Measurements from ENCODE around the gene LRG1. TPM values are rescaled to one million over a fixed set of nuclear protein-coding genes. Genes with fewer than 3 reads are reported as not detected.

LRG1 gene
- total RNA-seq, 1 donor = not detected

DNA sequence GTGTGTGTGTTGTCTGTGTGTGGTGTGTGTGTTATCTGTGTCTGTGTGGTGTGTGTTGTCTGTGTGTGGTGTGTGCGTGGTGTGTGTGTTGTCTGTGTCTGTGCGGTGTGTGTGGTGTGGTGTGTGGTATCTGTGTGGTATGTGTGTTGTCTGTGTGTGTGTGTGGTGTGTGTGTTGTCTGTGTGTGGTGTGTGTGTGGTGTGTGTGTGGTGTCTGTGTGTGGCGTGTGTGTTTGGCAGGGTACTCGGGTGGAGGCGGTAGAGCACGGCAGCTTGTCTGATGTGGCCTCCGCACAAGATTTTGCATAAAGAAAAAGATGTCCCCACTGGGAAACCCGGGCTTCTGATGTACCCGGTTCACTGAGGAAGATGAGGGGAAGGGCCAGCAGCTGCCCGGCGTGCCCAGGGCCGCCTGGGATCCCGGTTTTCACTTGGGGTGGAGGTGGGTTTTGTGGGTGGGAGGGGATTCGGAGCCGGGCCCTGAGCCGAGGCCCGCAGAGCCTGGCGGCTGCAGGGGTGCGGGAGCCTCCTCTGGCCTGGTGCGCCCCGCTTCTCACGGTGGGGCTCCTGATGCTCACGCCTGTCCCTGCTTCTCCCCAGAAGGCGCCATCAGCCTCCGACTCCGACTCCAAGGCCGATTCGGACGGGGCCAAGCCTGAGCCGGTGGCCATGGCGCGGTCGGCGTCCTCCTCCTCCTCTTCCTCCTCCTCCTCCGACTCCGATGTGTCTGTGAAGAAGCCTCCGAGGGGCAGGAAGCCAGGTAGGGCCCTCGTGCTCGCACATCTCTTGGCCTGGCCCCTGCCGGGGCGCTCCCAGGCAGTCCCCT lies 46.5 kb downstream of the LRG1 start:
- Histone ChIP-seq H3K4me3 (ENCODE audit: insufficient read depth, low read length) (no peak overlapping the region), H3K9me3 (ENCODE audit: low read depth, low read length) (no peaks in the 10 kb centered on the region), H3K4me2 (ENCODE audit: insufficient read depth, low read length) (no peak overlapping the region), H2AFZ (ENCODE audit: low read length) (no peak overlapping the region), H3K27ac (ENCODE audit: low read depth, low read length) (no peak overlapping the region), H3K4me1 (ENCODE audit: insufficient read depth, low read length) (no peaks in the 10 kb centered on the region), H3K27me3 (ENCODE audit: insufficient read depth, low read length) (no peaks in the 10 kb centered on the region), H3K79me2 (ENCODE audit: insufficient read depth, low read length) (no peaks in the 10 kb centered on the region), H4K20me1 (ENCODE audit: insufficient read depth, low read length) (peaks cover 4% of the 10 kb centered on the region), H3K36me3 (ENCODE audit: insufficient read depth, low read length) (peaks cover 49% of the 10 kb centered on the region)
- TF ChIP-seq, protein P1, sequence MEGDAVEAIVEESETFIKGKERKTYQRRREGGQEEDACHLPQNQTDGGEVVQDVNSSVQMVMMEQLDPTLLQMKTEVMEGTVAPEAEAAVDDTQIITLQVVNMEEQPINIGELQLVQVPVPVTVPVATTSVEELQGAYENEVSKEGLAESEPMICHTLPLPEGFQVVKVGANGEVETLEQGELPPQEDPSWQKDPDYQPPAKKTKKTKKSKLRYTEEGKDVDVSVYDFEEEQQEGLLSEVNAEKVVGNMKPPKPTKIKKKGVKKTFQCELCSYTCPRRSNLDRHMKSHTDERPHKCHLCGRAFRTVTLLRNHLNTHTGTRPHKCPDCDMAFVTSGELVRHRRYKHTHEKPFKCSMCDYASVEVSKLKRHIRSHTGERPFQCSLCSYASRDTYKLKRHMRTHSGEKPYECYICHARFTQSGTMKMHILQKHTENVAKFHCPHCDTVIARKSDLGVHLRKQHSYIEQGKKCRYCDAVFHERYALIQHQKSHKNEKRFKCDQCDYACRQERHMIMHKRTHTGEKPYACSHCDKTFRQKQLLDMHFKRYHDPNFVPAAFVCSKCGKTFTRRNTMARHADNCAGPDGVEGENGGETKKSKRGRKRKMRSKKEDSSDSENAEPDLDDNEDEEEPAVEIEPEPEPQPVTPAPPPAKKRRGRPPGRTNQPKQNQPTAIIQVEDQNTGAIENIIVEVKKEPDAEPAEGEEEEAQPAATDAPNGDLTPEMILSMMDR (IDR thresholded peaks at IDR 0.05; ENCODE audit: extremely low read depth, low read depth, low read length) = no peak
- peak; percentile 78 for DNase-seq (ENCODE audit: insufficient read length, low spot score, missing footprints)

DNA sequence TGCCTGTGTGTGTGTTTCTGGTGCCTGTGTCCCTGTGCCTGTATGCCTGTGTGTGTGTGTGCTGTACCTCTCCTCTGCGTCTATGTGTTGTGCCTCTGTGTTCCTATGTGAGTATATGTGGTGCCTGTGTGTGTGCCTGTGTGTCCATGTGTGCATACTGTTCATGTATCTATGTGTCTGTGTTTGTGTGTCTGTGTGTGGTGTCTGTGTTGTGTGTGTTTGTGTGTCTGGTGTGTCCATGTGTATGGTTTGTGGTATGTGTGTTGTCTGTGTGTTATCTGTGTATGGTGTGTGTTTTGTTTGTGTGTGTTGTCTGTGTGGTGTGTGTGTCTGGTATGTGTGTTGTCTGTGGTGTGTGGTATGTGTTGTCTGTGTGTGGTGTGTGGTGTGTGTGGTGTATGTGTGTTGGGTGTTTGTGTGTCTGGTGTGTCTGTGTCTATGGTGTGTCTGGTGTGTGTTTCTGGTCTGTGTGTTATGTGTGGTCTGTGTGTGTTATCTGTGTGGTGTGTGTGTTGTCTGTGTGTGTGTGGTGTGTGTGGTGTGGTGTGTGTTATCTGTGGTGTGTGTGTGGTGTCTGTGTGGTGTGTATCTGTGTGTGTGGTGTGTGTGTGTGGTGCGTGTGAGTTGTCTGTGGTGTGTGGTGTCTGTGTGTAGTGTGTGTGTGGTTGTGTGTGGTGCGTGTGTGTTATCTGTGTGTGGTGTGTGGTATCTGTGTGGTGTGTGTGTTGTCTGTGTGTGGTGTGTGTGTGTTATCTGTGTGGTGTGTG lies 47.3 kb downstream of the LRG1 start:
- H3K79me2 ChIP-seq (ENCODE audit: insufficient read depth, low read length) = no peaks in the 10 kb centered on the region
- no peak overlapping the region for H3K4me3 ChIP-seq (ENCODE audit: insufficient read depth, low read length)
- peaks cover 48% of the 10 kb centered on the region for H3K36me3 ChIP-seq (ENCODE audit: insufficient read depth, low read length)
- TF ChIP-seq, protein P1 (IDR thresholded peaks at IDR 0.05; ENCODE audit: extremely low read depth, low read depth, low read length) = no peak
- peak; percentile 76 for DNase-seq (ENCODE audit: insufficient read length, low spot score, missing footprints)
- no peaks in the 10 kb centered on the region for H3K4me1 ChIP-seq (ENCODE audit: insufficient read depth, low read length)
- H2AFZ ChIP-seq (ENCODE audit: low read length) = no peak overlapping the region
- H3K9me3 ChIP-seq (ENCODE audit: low read depth, low read length) = no peaks in the 10 kb centered on the region
- H3K27me3 ChIP-seq (ENCODE audit: insufficient read depth, low read length) = no peaks in the 10 kb centered on the region
- peaks cover 4% of the 10 kb centered on the region for H4K20me1 ChIP-seq (ENCODE audit: insufficient read depth, low read length)
- no peak overlapping the region for H3K4me2 ChIP-seq (ENCODE audit: insufficient read depth, low read length)
- no peak overlapping the region for H3K27ac ChIP-seq (ENCODE audit: low read depth, low read length)

DNA sequence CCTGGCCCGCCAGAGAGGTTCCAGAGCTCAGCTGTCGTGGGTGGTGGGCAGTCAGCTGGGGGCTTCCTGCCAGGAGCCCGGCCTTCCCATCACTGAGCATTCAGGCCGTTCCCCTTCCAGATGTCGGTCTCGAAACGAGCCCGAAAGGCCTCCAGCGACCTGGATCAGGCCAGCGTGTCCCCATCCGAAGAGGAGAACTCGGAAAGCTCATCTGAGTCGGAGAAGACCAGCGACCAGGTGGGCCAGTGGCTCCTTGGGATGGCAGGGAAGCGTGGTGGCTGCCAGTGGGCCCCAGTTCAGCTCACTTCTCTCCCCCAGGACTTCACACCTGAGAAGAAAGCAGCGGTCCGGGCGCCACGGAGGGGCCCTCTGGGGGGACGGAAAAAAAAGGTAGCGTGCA lies 48.4 kb downstream of the LRG1 start:
- no peak overlapping the region for H3K4me2 ChIP-seq (ENCODE audit: insufficient read depth, low read length)
- H3K36me3 ChIP-seq (ENCODE audit: insufficient read depth, low read length) = peaks cover 45% of the 10 kb centered on the region
- no peaks in the 10 kb centered on the region for H3K4me1 ChIP-seq (ENCODE audit: insufficient read depth, low read length)
- no peaks in the 10 kb centered on the region for H3K9me3 ChIP-seq (ENCODE audit: low read depth, low read length)
- peaks cover 4% of the 10 kb centered on the region for H4K20me1 ChIP-seq (ENCODE audit: insufficient read depth, low read length)
- DNase-seq (ENCODE audit: insufficient read length, low spot score, missing footprints) = peak; percentile 71
- no peaks in the 10 kb centered on the region for H3K27me3 ChIP-seq (ENCODE audit: insufficient read depth, low read length)
- no peak overlapping the region for H2AFZ ChIP-seq (ENCODE audit: low read length)
- H3K27ac ChIP-seq (ENCODE audit: low read depth, low read length) = no peak overlapping the region
- no peak overlapping the region for H3K4me3 ChIP-seq (ENCODE audit: insufficient read depth, low read length)
- TF ChIP-seq, protein P1 (IDR thresholded peaks at IDR 0.05; ENCODE audit: extremely low read depth, low read depth, low read length) = no peak
- H3K79me2 ChIP-seq (ENCODE audit: insufficient read depth, low read length) = peaks cover 2% of the 10 kb centered on the region

DNA sequence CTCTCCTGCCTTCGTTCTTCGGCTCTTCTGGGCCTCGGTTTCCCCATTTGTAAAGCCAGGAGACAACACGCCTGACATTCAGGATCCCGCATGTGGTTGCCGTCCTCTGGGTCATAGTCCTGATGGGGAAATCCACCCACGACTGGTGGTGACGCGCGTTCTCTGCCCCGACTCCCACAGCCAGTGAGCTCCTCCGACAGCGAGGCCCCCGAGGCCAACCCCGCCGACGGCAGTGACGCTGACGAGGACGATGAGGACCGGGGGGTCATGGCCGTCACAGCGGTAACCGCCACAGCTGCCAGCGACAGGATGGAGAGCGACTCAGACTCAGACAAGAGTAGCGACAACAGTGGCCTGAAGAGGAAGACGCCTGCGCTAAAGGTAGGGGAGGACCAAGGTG lies 51.3 kb downstream of the LRG1 start:
- Histone ChIP-seq H4K20me1 (ENCODE audit: insufficient read depth, low read length) (peaks cover 4% of the 10 kb centered on the region), H3K9me3 (ENCODE audit: low read depth, low read length) (no peaks in the 10 kb centered on the region), H3K79me2 (ENCODE audit: insufficient read depth, low read length) (peaks cover 5% of the 10 kb centered on the region), H3K27me3 (ENCODE audit: insufficient read depth, low read length) (no peaks in the 10 kb centered on the region), H3K4me1 (ENCODE audit: insufficient read depth, low read length) (no peaks in the 10 kb centered on the region), H3K36me3 (ENCODE audit: insufficient read depth, low read length) (peaks cover 44% of the 10 kb centered on the region), H3K27ac (ENCODE audit: low read depth, low read length) (no peak overlapping the region), H3K4me3 (ENCODE audit: insufficient read depth, low read length) (no peak overlapping the region), H3K4me2 (ENCODE audit: insufficient read depth, low read length) (no peak overlapping the region), H2AFZ (ENCODE audit: low read length) (no peak overlapping the region)
- peak; percentile 79 for DNase-seq (ENCODE audit: insufficient read length, low spot score, missing footprints)
- TF ChIP-seq, protein P1 (IDR thresholded peaks at IDR 0.05; ENCODE audit: extremely low read depth, low read depth, low read length) = no peak
